ENCODE data around the gene INPP5E. TPM values are rescaled to one million over a fixed set of nuclear protein-coding genes. Genes with fewer than 3 reads are reported as not detected.

Gene INPP5E
- total RNA-seq, 3 donors from 2014 or later, result 9.5 to 14.4 (median 9.6) TPM

DNA sequence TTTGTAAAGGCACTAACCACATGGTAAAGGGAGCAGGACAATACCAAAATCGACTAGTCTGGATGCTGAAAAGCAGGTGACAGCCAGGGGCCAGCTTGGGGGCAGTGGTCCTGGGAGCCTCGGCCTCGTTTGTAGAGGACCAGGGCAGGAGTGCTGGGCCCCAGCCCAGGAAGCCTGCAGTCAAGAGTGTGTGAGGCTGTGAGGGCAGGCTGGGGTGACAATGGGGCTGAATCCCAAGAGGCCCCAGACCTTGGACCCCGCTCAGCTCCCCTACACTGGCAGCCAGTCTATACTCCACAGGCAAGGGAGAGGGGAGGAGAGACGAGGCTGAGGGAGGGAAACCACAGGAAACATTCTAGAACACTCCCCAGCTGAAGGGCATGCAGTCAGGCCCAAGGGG lies 2.6 kb upstream of the INPP5E start:
- no peaks in the 10 kb centered on the region for H3K9me3 ChIP-seq
- DNase-seq, result no peak
- TF ChIP-seq CTCF (IDR thresholded peaks at IDR 0.05), result no peak
- peaks cover 6% of the 10 kb centered on the region for H3K36me3 ChIP-seq (ENCODE audit: low read depth)
- ATAC-seq, result no peak
- intact Hi-C loops (cut with DNase I, micrococcal nuclease), result no loop called here
- H3K4me3 ChIP-seq, result no peak overlapping the region
- H3K4me1 ChIP-seq (ENCODE audit: low read depth), result peaks cover 13% of the 10 kb centered on the region

DNA sequence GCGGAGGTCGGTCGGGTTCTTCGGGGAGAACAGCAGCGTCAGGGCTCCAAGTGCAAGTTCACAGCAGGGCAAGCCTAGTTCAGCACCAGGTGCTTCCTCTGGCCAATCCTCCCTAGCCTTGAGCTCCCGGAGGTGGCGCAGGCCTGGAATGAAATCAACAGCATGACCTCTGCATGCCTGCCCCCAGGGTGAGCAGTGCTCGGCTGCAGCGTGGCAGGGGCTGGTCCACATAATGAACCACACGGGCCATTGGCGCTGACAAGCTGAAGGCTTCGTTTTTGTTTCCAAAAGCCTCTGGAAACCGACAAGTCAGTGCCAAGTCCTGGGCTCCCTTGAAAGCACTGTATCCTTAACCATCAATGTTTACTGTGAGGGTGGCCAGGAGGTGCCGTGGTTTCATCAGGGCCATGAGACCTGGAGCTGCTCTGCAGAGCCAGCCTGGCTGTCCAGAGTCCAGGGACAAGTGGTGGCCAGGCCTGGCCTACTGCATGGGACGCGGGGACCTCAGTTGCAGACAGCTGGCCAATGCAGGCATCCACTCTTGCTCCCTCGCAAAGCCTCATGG lies 2.1 kb upstream of the INPP5E start:
- DNase-seq (no peak), ATAC-seq (no peak)
- H3K4me1 ChIP-seq (ENCODE audit: low read depth), result peaks cover 17% of the 10 kb centered on the region
- H3K4me3 ChIP-seq, result no peak overlapping the region
- H3K9me3 ChIP-seq, result no peaks in the 10 kb centered on the region
- no peak for TF ChIP-seq CTCF (IDR thresholded peaks at IDR 0.05)
- intact Hi-C loops (cut with DNase I, micrococcal nuclease), result no loop called here
- peaks cover 6% of the 10 kb centered on the region for H3K36me3 ChIP-seq (ENCODE audit: low read depth)

DNA sequence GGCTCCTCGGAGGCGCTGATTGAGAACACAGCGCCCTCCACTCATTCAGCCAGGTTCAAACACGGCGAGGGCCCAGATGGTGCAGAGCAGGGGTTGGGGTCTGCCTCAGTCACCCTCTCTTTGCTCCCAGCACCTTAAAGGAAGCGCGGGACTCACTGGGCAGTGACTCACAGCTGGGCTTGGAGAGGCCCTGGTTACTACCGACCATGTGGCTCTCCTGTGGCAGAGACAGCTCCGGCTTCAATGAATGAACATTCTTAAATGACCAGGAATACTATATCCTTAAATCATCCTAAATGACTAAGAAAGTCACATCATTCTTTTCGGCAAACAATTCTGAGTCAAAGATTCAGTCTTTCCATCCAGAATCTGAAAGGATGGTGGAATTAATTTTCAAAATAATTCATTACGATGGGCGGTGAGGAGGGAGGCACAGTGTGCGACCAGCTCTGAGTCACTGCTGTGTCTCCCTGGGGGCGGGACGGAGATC lies 1.6 kb upstream of the INPP5E start:
- Histone ChIP-seq H3K36me3 (ENCODE audit: low read depth) (peaks cover 6% of the 10 kb centered on the region), H3K9me3 (no peaks in the 10 kb centered on the region), H3K4me1 (ENCODE audit: low read depth) (peaks cover 21% of the 10 kb centered on the region), H3K4me3 (no peak overlapping the region)
- DNase-seq, result no peak
- no peak for ATAC-seq
- no peak for TF ChIP-seq CTCF (IDR thresholded peaks at IDR 0.05)
- intact Hi-C loops (cut with DNase I, micrococcal nuclease), result no loop called here

- Histone ChIP-seq H3K36me3 (ENCODE audit: low read depth) (no peaks in the 10 kb centered on the region), H3K4me3 (peak overlapping the region; percentile 80), H3K4me1 (ENCODE audit: low read depth) (peaks cover 21% of the 10 kb centered on the region), H3K9me3 (no peaks in the 10 kb centered on the region)
- TF ChIP-seq CTCF (IDR thresholded peaks at IDR 0.05), result no peak
- ATAC-seq, result peak; percentile 57
- intact Hi-C loops (cut with DNase I, micrococcal nuclease), result no loop called here
- DNase-seq, result peak; percentile 29 to 69 (median 59)
Measured at GRCh38 chr9:136438548-136439480, 831 bp downstream of the INPP5E start.

- intact Hi-C loops (cut with DNase I, micrococcal nuclease), result no loop called here
- Histone ChIP-seq H3K36me3 (ENCODE audit: low read depth) (no peaks in the 10 kb centered on the region), H3K4me3 (peak overlapping the region; percentile 80), H3K9me3 (no peaks in the 10 kb centered on the region), H3K4me1 (ENCODE audit: low read depth) (peaks cover 21% of the 10 kb centered on the region)
- DNase-seq (no peak), ATAC-seq (no peak)
- TF ChIP-seq CTCF (IDR thresholded peaks at IDR 0.05), result no peak
Measured at GRCh38 chr9:136437839-136438547, 1.7 kb downstream of the INPP5E start.
